Keratinocyte (primary cell): Measurements from ENCODE around the gene STX8. TPM values are rescaled to one million over a fixed set of nuclear protein-coding genes. Genes with fewer than 3 reads are reported as not detected.

Experiments used
- DNase-seq: peaks from one replicate; pipeline ENCODE4 v3.0.0-alpha.2; 2011; ENCODE audit warnings: low read depth, missing footprints, low spot score
- FAIRE-seq: peaks from 2 replicates; lab custom pipeline; 2011; peaks lifted over from hg19 to GRCh38; lab: Jason Lieb, UNC
- H2AFZ ChIP-seq: 2 replicates; pipeline ENCODE4 v1.6.0; 2012; ENCODE audit warnings: low read length, control low read depth, inconsistent platforms; ENCODE audit not compliant: control insufficient read depth
- H3K27ac ChIP-seq: 2 replicates; pipeline ENCODE4 v1.5.1; 2011; ENCODE audit warnings: low read length; ENCODE audit not compliant: control insufficient read depth, insufficient read depth
- H3K27me3 ChIP-seq: 3 replicates; pipeline ENCODE4 v1.6.0; 2011; ENCODE audit warnings: low read length; ENCODE audit not compliant: control insufficient read depth, insufficient read depth; ENCODE audit errors: extremely low read depth
- H3K36me3 ChIP-seq, 2 experiments: 2 replicates in 1 of 2; 3 replicates in 1 of 2; pipeline ENCODE4 v1.5.1; 2011; ENCODE audit warnings: low read length in 2 of 2, mild to moderate bottlenecking in 1 of 2; ENCODE audit not compliant: control insufficient read depth in 2 of 2, insufficient read depth in 2 of 2; ENCODE audit errors: extremely low read depth in 1 of 2
- H3K4me1 ChIP-seq: 3 replicates; pipeline ENCODE4 v1.5.1; 2011; ENCODE audit warnings: low read length; ENCODE audit not compliant: control insufficient read depth, insufficient read depth; ENCODE audit errors: extremely low read depth
- H3K4me2 ChIP-seq: 3 replicates; pipeline ENCODE4 v1.6.0; 2011; ENCODE audit warnings: low read depth, low read length; ENCODE audit not compliant: control insufficient read depth, insufficient read depth; ENCODE audit errors: extremely low read depth
- H3K4me3 ChIP-seq, 3 experiments: fragments of 200-600 bp in 1 of 3; sonication (generic) in 1 of 3; 2 replicates in 2 of 3; 3 replicates in 1 of 3; pipeline ENCODE4 v1.5.1; 2011 to 2016; ENCODE audit warnings: low read length in 3 of 3, mild to moderate bottlenecking in 3 of 3, control low read depth in 2 of 3, inconsistent platforms in 1 of 3, low read depth in 1 of 3, mixed read lengths in 1 of 3, mixed run types in 1 of 3, moderate library complexity in 1 of 3; ENCODE audit not compliant: control insufficient read depth in 2 of 3, insufficient read depth in 2 of 3; ENCODE audit errors: extremely low read depth in 1 of 3
- H3K79me2 ChIP-seq: 2 replicates; pipeline ENCODE4 v1.6.0; 2012; ENCODE audit warnings: low read length; ENCODE audit not compliant: control insufficient read depth, insufficient read depth
- H3K9ac ChIP-seq: 3 replicates; pipeline ENCODE4 v1.6.0; 2011; ENCODE audit warnings: low read length; ENCODE audit not compliant: control insufficient read depth, insufficient read depth; ENCODE audit errors: extremely low read depth
- H3K9me1 ChIP-seq: 3 replicates; pipeline ENCODE4 v1.6.0; 2011; ENCODE audit warnings: low read length; ENCODE audit not compliant: control insufficient read depth, insufficient read depth; ENCODE audit errors: extremely low read depth
- H3K9me3 ChIP-seq: 2 replicates; pipeline ENCODE4 v1.5.1; 2012; ENCODE audit warnings: low read depth, low read length; ENCODE audit not compliant: control insufficient read depth
- H4K20me1 ChIP-seq: 3 replicates; pipeline ENCODE4 v1.6.0; 2011; ENCODE audit warnings: low read length; ENCODE audit not compliant: control insufficient read depth, insufficient read depth; ENCODE audit errors: extremely low read depth
- CTCF ChIP-seq, 3 experiments: IDR thresholded peaks in 1 of 3; conservative IDR thresholded peaks in 1 of 3; optimal IDR thresholded peaks in 1 of 3; 2 replicates in 2 of 3; 3 replicates in 1 of 3; pipeline versions ENCODE3 to v1.5.1; 2011; ENCODE audit warnings: low read length in 3 of 3, mild to moderate bottlenecking in 3 of 3, moderate library complexity in 2 of 3, control low read depth in 1 of 3, inconsistent platforms in 1 of 3; ENCODE audit not compliant: insufficient read depth in 2 of 3; ENCODE audit errors: extremely low read depth in 1 of 3
- EZH2 ChIP-seq: IDR thresholded peaks from one replicate; pipeline ENCODE4 v1.6.1; 2012; ENCODE audit warnings: inconsistent platforms, mild to moderate bottlenecking, low read length, moderate library complexity
- dilution Hi-C: fragments of 300-500 bp; cut with MboI; formaldehyde crosslinking; loops from one replicate; pipeline ENCODE4 v1.7.0; 2020; ENCODE audit warnings: low sequenced_read_pairs; ENCODE audit not compliant: extremely low pct_ligation_motif_present
- polyA plus RNA-seq, 5 experiments: library from polyadenylated mRNA; depleted of rRNA in 3 of 5; stranded (reverse) in 3 of 5; stranded (forward) in 1 of 5; unstranded in 1 of 5; fragments of >200 nt; gene quantifications; 1 replicate in 1 of 5; 2 replicates in 3 of 5; 3 replicates in 1 of 5; pipeline versions ENCODE4 v1.2.1 to v1.2.3, GENCODE V29; 2011 to 2012; ENCODE audit warnings: missing spikeins in 2 of 5, low read depth in 1 of 5, low replicate concordance in 1 of 5

STX8 gene
- polyA plus RNA-seq, 1 donor (not counting 4 experiments of a cell fraction or from before 2014, with no cell fraction given): 90.3 TPM

- dilution Hi-C loops: no loop called here
- Histone ChIP-seq H3K79me2 (no peaks in the 10 kb centered on the region), H3K27ac (no peak overlapping the region), H3K36me3 (no peaks in the 10 kb centered on the region), H3K9ac (no peak overlapping the region), H3K4me3 (no peak overlapping the region), H3K9me1 (no peaks in the 10 kb centered on the region), H4K20me1 (no peaks in the 10 kb centered on the region), H2AFZ (no peak overlapping the region), H3K4me1 (no peaks in the 10 kb centered on the region), H3K4me2 (no peak overlapping the region), H3K27me3 (no peaks in the 10 kb centered on the region), H3K9me3 (no peaks in the 10 kb centered on the region)
- FAIRE-seq (no peak), DNase-seq (no peak)
- TF ChIP-seq EZH2 (no peak), CTCF (optimal IDR thresholded peaks at IDR 0.05 in 1 of 3, IDR thresholded peaks at IDR 0.05 in 1 of 3, conservative IDR thresholded peaks at IDR 0.05 in 1 of 3; ENCODE audit: extremely low read depth in 1 of 3, insufficient read depth in 2 of 3, low read length in 3 of 3) (no peak)
Measured at GRCh38 chr17:9521062-9521461, 54.6 kb downstream of the STX8 start.

- H3K27ac ChIP-seq: no peak overlapping the region
- no peak overlapping the region for H3K4me2 ChIP-seq
- no peaks in the 10 kb centered on the region for H3K9me1 ChIP-seq
- H3K9me3 ChIP-seq: no peaks in the 10 kb centered on the region
- DNase-seq (no peak), FAIRE-seq (no peak)
- no peaks in the 10 kb centered on the region for H3K4me1 ChIP-seq
- H4K20me1 ChIP-seq: no peaks in the 10 kb centered on the region
- no peak for TF ChIP-seq EZH2
- no peak for TF ChIP-seq CTCF (optimal IDR thresholded peaks at IDR 0.05 in 1 of 3, IDR thresholded peaks at IDR 0.05 in 1 of 3, conservative IDR thresholded peaks at IDR 0.05 in 1 of 3; ENCODE audit: extremely low read depth in 1 of 3, insufficient read depth in 2 of 3, low read length in 3 of 3)
- H3K4me3 ChIP-seq: no peak overlapping the region
- H3K36me3 ChIP-seq: no peaks in the 10 kb centered on the region
- dilution Hi-C loops: no loop called here
- H3K27me3 ChIP-seq: no peaks in the 10 kb centered on the region
- no peak overlapping the region for H3K9ac ChIP-seq
- H2AFZ ChIP-seq: no peak overlapping the region
- no peaks in the 10 kb centered on the region for H3K79me2 ChIP-seq
Measured at GRCh38 chr17:9520649-9521048, 55.0 kb downstream of the STX8 start.
